Muscle layer of duodenum (tissue), 2 donors: Measurements from ENCODE around the gene PLB1.

Experiments
- H3K27ac ChIP-seq: one replicate; pipeline ENCODE4 v1.7.0; 2013; ENCODE audit warnings: mild to moderate bottlenecking, low read length
- H3K27me3 ChIP-seq: one replicate; pipeline ENCODE4 v1.7.0; 2013; ENCODE audit warnings: low read depth, mild to moderate bottlenecking, control low read depth, low read length
- H3K36me3 ChIP-seq, 2 donors: one replicate each; pipeline ENCODE4 v1.7.0; 2013; ENCODE audit warnings: low read length in 2 of 2, control low read depth in 1 of 2, mild to moderate bottlenecking in 1 of 2; ENCODE audit not compliant: insufficient read depth in 2 of 2, control insufficient read depth in 1 of 2
- H3K4me1 ChIP-seq, 2 donors: one replicate each; pipeline ENCODE4 v1.7.0; 2013; ENCODE audit warnings: low read length in 2 of 2, mild to moderate bottlenecking in 2 of 2, control low read depth in 1 of 2, moderate library complexity in 1 of 2; ENCODE audit not compliant: insufficient read depth in 2 of 2, control insufficient read depth in 1 of 2
- H3K4me3 ChIP-seq, 2 donors: one replicate each; pipeline ENCODE4 v1.7.0; 2013; ENCODE audit warnings: low read length in 2 of 2, low read depth in 1 of 2, mild to moderate bottlenecking in 1 of 2
- H3K9me3 ChIP-seq, 2 donors: one replicate each; pipeline ENCODE4 v1.7.0; 2013; ENCODE audit warnings: low read length in 2 of 2, control low read depth in 1 of 2, mild to moderate bottlenecking in 1 of 2; ENCODE audit not compliant: control insufficient read depth in 1 of 2
- donor health status: healthy.

Gene PLB1

DNA sequence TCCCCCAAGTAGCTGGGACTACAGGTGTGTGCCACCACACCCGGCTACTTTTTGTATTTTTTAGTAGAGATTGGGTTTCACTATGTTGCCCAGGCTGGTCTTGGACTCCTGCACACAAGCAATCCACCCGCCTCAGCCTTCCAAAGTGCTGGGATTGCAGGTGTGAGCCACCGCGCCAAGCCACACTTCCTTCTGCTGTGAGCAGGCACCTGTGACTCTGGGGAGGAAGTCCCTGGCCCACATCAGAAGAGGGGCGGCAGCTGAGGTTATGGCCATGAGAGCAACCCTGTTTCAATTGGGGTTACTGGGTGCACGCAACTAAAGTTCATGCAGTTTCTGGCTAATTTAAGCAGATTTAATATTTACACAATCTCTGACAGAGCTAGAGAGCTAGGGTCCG, 91.0 kb downstream of the PLB1 start:
- H3K4me3 ChIP-seq, result no peak overlapping the region
- no peaks in the 10 kb centered on the region for H3K27me3 ChIP-seq
- H3K36me3 ChIP-seq, result peaks cover 0 to 10% of the 10 kb centered on the region in 2 donors
- H3K9me3 ChIP-seq, result no peaks in the 10 kb centered on the region
- H3K27ac ChIP-seq, result no peak overlapping the region
- H3K4me1 ChIP-seq, result no peaks in the 10 kb centered on the region

DNA sequence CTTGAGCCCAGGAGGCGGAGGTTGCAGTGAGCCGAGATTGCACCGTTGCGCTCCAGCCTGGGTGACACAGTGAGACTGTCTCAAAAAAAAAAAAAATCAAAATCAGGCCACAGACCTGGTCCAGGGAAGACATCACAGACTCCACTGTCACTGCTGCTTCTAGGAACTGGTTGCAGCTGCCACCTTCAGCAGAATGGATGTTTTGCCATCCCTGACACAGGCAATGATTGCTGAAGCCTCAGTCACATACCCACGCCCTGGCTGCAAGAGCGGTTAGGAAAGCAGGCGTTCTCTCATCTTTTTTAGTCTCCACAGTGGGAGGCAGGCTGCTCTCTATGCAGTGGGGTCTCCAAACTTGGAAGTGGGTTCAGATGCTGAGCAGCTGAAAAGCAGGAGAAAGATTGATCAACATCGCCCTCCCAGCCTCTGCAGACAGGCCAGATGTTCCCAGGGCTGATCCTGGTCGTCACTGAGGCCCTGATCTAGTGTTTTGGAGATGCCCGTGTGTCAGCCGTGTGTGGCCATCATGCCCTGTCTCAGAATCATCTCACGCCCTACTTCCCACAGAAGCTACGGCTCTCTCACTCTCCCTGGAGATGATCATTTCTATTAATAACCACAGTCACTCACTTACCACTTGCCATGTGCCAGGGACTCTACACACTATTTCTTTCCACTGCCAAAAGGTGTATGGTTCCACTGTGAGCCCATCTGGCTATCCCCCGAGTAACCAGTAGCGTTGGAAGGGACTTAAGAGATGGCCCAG, 91.8 kb downstream of the PLB1 start:
- H3K4me1 ChIP-seq, result no peaks in the 10 kb centered on the region
- H3K27me3 ChIP-seq, result no peaks in the 10 kb centered on the region

DNA sequence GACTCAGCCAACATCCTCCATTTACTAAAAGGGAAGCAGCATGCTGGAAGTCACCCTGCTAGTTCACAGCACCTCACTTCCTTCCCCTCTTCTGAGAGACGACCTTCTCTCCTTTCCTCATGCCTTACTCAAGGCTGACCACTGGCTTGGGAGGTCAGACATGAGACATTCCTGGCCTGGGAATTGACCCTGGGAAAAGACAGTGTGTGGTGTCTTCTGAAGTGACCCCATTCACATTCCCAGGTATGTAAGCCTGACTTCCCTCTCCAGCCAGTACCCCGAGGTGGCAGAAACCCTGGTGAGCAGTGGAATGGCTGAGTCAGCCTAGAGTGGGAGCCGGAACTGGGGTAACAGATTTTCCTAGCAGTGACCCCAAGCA, 92.4 kb downstream of the PLB1 start:
- Histone ChIP-seq H3K27me3 (no peaks in the 10 kb centered on the region), H3K9me3 (no peaks in the 10 kb centered on the region), H3K4me1 (no peaks in the 10 kb centered on the region), H3K36me3 (peaks cover 0 to 10% of the 10 kb centered on the region in 2 donors), H3K4me3 (no peak overlapping the region), H3K27ac (no peak overlapping the region)

More for the DNA sequence above, 91.8 kb downstream of the PLB1 start:
- no peak overlapping the region for H3K27ac ChIP-seq
- H3K9me3 ChIP-seq, result no peaks in the 10 kb centered on the region
- peaks cover 0 to 10% of the 10 kb centered on the region in 2 donors for H3K36me3 ChIP-seq
- H3K4me3 ChIP-seq, result no peak overlapping the region

DNA sequence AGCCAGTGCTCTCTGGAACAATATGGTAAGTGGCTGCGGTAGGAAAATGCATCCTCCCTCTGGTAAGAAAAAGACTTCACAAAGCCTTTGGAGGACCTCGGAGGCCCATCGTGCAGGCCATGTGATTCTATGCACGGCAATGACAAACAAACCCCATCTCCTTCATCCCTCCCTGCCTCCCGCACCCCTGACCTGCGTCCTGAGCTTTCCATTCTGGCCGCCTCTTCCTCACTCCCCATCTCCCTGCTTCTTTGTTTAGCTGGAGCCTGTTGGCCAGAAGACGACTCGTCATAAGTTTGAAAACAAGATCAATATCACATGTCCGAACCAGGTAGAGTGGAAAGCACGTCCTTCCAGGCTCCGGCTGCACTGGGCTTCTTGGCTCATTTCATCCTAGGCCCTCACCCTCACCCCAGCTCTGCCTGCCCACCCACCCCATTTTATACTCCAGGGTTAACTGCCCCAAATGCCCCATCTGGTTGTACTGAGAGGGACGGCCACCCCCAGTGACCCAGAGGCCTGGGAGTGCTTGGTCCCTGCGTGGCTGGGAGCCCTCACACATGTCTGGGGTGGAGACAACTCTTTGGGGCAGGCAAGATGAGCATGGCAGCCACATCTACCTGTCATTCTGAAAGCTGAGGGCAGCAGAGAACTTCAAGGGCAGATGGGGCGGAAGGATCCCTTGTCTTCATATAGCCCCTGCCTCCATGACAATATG, 94.0 kb downstream of the PLB1 start:
- H3K27ac ChIP-seq, result no peak overlapping the region
- H3K27me3 ChIP-seq, result no peaks in the 10 kb centered on the region
- peaks cover 0 to 10% of the 10 kb centered on the region in 2 donors for H3K4me1 ChIP-seq
- no peaks in the 10 kb centered on the region for H3K36me3 ChIP-seq
- H3K9me3 ChIP-seq, result no peaks in the 10 kb centered on the region
- no peak overlapping the region for H3K4me3 ChIP-seq

DNA sequence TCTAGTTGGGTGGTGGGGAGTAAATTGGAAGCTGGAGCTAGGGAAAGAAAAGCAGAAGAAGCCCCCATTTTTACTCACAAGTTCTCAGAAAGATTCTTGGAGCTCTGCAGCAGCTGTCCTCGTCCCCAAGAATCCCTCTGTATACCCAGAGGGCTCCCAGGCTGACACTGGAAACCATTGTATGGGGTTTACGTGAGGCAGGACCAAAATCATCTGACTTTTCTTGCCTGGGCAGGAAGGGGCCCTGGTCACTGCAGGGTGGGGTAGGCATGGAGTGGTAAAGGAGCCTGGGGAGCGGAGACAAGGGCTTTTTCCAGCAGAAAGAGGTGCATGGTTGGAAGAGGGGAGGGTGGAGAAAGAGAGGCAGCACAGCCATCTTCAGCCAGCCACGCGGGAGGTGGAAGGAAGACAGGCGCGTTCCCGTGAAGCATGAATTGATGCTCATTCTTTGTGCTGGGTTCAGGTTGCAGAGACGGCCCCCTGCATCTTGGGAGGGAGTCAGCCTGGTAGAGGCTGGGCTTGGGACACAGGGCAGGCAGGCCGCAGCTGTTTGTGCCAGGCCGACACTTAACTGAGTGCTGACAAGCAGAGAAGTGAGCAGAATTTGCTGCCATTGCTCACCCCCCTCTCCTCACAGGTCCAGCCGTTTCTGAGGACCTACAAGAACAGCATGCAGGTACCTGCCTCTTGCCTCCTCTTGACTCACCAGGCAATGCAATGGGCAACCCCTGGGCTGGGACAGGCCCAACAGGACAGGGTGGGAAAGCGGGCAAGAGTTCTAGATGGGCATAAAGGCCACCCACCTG, 94.8 kb downstream of the PLB1 start:
- Histone ChIP-seq H3K4me1 (peaks cover 0 to 11% of the 10 kb centered on the region in 2 donors), H3K4me3 (no peak overlapping the region), H3K27me3 (no peaks in the 10 kb centered on the region), H3K36me3 (no peaks in the 10 kb centered on the region), H3K9me3 (no peaks in the 10 kb centered on the region), H3K27ac (no peak overlapping the region)

DNA sequence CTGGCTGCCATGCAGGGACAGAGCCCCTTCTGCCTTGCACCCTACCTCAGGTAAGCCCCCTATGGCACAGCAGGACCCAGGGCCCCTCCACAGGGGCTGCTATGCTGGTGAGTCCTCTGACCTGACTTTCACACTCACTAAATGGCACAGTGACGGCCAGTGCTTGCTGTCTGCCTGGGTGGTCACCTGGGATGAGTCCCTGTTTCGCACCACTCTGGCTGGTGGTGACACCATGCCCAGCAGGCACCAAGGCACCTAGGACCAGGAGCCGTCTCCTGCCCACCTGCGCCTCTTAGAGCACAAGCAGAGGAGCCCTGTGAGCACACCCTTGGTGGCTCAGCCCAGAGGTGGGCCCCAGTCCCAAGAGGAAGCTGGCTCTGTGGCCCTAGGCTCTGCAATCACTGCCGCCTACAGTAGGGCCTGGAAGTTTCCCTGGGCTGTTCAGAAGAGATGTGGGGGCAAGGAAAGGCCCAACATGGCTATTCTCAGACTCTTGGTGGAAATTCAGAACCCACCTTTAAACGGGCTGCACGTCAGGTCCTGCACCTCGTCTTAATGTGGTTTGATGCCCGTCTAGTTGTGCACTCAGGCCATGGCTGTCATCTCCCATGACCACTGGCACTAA, 96.0 kb downstream of the PLB1 start:
- Histone ChIP-seq H3K4me3 (no peak overlapping the region), H3K4me1 (peaks cover 0 to 11% of the 10 kb centered on the region in 2 donors), H3K27me3 (no peaks in the 10 kb centered on the region), H3K27ac (no peak overlapping the region), H3K36me3 (no peaks in the 10 kb centered on the region), H3K9me3 (no peaks in the 10 kb centered on the region)

DNA sequence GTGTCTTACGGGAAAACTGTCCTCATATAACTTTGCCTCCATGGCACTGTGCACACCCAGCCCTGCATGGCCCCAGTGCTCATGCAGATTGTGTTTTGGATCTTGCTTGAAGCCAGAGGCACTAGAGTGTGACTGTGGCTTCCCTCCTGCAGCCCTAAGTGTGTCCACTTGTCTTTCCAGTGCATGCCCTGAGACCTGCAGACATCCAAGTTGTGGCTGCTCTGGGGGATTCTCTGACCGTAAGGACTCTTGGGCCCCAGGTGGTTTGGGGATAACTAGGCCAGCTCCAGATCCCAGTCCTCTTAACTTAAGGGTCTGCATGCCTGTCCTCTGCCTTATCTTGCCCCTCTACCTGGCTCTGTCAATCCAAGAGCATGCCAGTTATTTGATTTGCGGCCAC, 96.6 kb downstream of the PLB1 start:
- Histone ChIP-seq H3K27me3 (no peaks in the 10 kb centered on the region), H3K4me1 (peaks cover 0 to 11% of the 10 kb centered on the region in 2 donors), H3K36me3 (no peaks in the 10 kb centered on the region), H3K4me3 (no peak overlapping the region), H3K27ac (no peak overlapping the region), H3K9me3 (no peaks in the 10 kb centered on the region)

DNA sequence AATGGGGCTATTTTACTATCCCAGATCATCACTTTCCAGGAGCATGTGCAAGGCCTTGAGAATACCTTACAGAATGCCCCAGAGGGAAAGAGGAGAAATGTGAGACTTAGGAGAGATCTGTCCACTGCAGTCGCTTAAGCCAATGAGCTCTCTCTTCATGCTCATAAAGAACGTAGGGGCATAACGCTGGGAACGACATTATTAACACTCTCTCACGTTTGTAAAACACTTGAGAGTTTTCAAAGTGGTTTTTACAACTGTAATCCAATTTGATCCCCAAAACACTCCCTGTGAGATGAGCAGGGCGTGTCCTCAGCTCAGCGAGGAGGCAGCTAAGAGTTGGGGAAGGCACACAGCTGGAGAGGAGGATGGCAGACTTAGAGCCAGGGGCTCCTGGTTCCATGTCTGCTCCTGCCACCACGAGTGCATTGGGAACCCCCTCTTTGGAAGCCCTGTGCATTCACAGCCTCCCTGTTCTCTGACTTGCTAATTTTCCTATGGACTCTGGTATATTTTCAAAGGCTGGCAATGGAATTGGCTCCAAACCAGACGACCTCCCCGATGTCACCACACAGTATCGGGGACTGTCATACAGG, 97.4 kb downstream of the PLB1 start:
- Histone ChIP-seq H3K27me3 (no peaks in the 10 kb centered on the region), H3K4me1 (peaks cover 0 to 11% of the 10 kb centered on the region in 2 donors), H3K4me3 (no peak overlapping the region), H3K36me3 (no peaks in the 10 kb centered on the region), H3K9me3 (no peaks in the 10 kb centered on the region), H3K27ac (no peak overlapping the region)

DNA sequence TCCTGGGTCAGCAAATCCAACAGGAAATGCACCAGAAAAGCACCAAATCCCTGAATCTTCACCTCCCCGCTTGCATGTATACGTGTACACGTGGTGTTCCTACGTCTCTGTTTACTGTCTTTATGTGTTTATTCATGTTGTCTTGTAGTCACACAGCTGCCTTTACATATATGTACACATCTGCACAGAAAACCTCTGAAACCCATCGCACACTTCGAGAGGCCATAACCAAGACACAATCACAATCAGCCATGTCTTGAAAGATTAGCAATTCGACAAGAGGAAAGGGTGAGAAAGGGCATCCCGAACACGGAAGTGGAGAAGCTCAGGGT, 98.1 kb downstream of the PLB1 start:
- Histone ChIP-seq H3K27me3 (no peaks in the 10 kb centered on the region), H3K4me3 (peak overlapping the region in 1 of 2 donors; percentile 47), H3K27ac (peak overlapping the region; percentile 77), H3K9me3 (no peaks in the 10 kb centered on the region), H3K36me3 (no peaks in the 10 kb centered on the region), H3K4me1 (peaks cover 0 to 11% of the 10 kb centered on the region in 2 donors)

DNA sequence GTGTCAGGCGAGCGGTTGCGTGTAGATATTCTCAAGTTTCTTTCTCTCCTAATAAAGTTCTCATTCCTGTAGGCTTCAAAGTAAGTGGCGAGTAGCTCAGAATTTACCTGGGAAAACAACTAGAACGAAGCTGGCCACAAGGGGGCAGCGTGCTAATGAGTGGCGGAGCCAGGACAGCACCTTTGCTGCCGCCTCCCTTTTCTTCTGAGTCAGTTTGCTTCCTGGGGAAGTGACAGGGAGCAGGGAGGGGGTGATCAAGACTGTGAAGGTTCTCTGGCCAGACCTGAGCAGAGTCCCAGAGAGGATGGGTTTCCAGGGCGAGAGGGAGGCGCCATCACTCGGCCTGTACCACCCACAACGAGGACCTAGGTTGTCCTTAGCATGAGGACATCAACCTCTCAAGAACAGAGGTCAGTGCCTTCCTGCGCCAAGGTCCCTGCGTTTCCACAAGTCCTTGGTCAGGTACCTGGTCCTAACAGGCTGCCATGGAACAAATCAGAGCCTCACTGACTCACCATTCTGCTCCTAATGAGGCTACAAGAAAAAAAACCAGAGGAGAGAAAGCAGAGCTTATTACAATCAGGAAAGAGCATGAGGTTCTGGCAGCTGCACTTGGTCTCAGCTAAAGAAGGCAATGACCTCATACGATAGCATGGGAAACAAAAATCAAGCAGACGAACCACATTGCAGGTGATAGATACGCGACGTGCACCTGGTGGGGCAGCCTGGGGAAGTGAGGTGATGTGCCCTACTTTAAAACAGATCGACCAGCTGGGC, 98.7 kb downstream of the PLB1 start:
- peak overlapping the region in 1 of 2 donors; percentile 47 for H3K4me3 ChIP-seq
- H3K9me3 ChIP-seq, result no peaks in the 10 kb centered on the region

More for the DNA sequence above, 98.7 kb downstream of the PLB1 start:
- H3K27ac ChIP-seq, result peak overlapping the region; percentile 77
- no peaks in the 10 kb centered on the region for H3K27me3 ChIP-seq
- H3K36me3 ChIP-seq, result no peaks in the 10 kb centered on the region
- H3K4me1 ChIP-seq, result peaks cover 0 to 11% of the 10 kb centered on the region in 2 donors
